ENCODE data around the gene ZNF223. TPM values are rescaled to one million over a fixed set of nuclear protein-coding genes. Genes with fewer than 3 reads are reported as not detected.

Gene ZNF223
- total RNA-seq, 5 donors from 2014 or later (not counting 1 experiment from before 2014, with no cell fraction given) = 2.5 to 6.8 (median 5.9) TPM

- Histone ChIP-seq H3K4me3 (ENCODE audit: control insufficient read depth in 1 of 2, extremely low read depth in 1 of 2, low read length in 1 of 2) (no peak overlapping the region), H3K4me1 (ENCODE audit: control insufficient read depth in 1 of 2, extremely low read depth in 1 of 2, insufficient read depth in 2 of 2, low read length in 2 of 2) (no peaks in the 10 kb centered on the region), H3K27me3 (replicated peaks in 1 of 2; ENCODE audit: control insufficient read depth in 2 of 2, extremely low read depth in 1 of 2, insufficient read depth in 2 of 2, low read length in 1 of 2) (no peaks in the 10 kb centered on the region), H3K27ac (ENCODE audit: low read length) (no peak overlapping the region), H3K36me3 (ENCODE audit: control insufficient read depth in 2 of 2, extremely low read depth in 1 of 2, insufficient read depth in 1 of 2, low read length in 1 of 2) (peaks cover 6 to 16% of the 10 kb centered on the region in 2 donors), H3K9me3 (peaks cover 3% of the 10 kb centered on the region)
- POLR2A ChIA-PET = no interaction called here
- H3K4me1 Mint-ChIP-seq = no peaks in the 10 kb centered on the region
- H3K27ac Mint-ChIP-seq = no peak overlapping the region
- CTCF ChIA-PET = interaction anchor here in 1 of 2 donors (0.6 kb wide), 1 partner anchor 339 kb away, joined by 4 read pairs; no protein-coding TSS in a partner anchor
- H3K4me3 Mint-ChIP-seq = no peak overlapping the region
- H3K36me3 Mint-ChIP-seq = peaks cover 85% of the 10 kb centered on the region
- H3K9me3 Mint-ChIP-seq = peaks cover 12 to 46% (median 40%) of the 10 kb centered on the region in 3 donors
- no peak for DNase-seq
- no peaks in the 10 kb centered on the region for H3K27me3 Mint-ChIP-seq
- ATAC-seq (replicated peaks in 1 of 4) = no peak
- WGBS (ENCODE audit: insufficient coverage) = no CpG with 5 or more reads among the region's 1 CpG
Measured at GRCh38 chr19:44061038-44061437, 9.2 kb downstream of the ZNF223 start.

- Histone ChIP-seq H3K4me3 (ENCODE audit: control insufficient read depth in 1 of 2, extremely low read depth in 1 of 2, low read length in 1 of 2) (no peak overlapping the region), H3K36me3 (ENCODE audit: control insufficient read depth in 2 of 2, extremely low read depth in 1 of 2, insufficient read depth in 1 of 2, low read length in 1 of 2) (peaks cover 2 to 12% of the 10 kb centered on the region in 2 donors), H3K4me1 (ENCODE audit: control insufficient read depth in 1 of 2, extremely low read depth in 1 of 2, insufficient read depth in 2 of 2, low read length in 2 of 2) (peaks cover 0 to 2% of the 10 kb centered on the region in 2 experiments), H3K9me3 (peaks cover 13% of the 10 kb centered on the region), H3K27ac (ENCODE audit: low read length) (no peak overlapping the region), H3K27me3 (replicated peaks in 1 of 2; ENCODE audit: control insufficient read depth in 2 of 2, extremely low read depth in 1 of 2, insufficient read depth in 2 of 2, low read length in 1 of 2) (no peaks in the 10 kb centered on the region)
- DNase-seq (no peak), ATAC-seq (replicated peaks in 1 of 4) (no peak)
- Mint-ChIP-seq H3K27ac (no peak overlapping the region), H3K27me3 (no peaks in the 10 kb centered on the region), H3K9me3 (peaks cover 27 to 63% (median 55%) of the 10 kb centered on the region in 3 donors), H3K4me3 (no peak overlapping the region), H3K4me1 (peaks cover 1 to 5% (median 4%) of the 10 kb centered on the region in 3 donors), H3K36me3 (peaks cover 54% of the 10 kb centered on the region)
- POLR2A ChIA-PET = no interaction called here
- WGBS (ENCODE audit: insufficient coverage) = no CpG with 5 or more reads among the region's 3 CpGs
- CTCF ChIA-PET = no interaction called here
Measured at GRCh38 chr19:44066305-44066704, 14.5 kb downstream of the ZNF223 start.

- DNase-seq = no peak
- Histone ChIP-seq H3K36me3 (ENCODE audit: control insufficient read depth in 2 of 2, extremely low read depth in 1 of 2, insufficient read depth in 1 of 2, low read length in 1 of 2) (peaks cover 0 to 5% of the 10 kb centered on the region in 2 donors), H3K27ac (ENCODE audit: low read length) (no peak overlapping the region), H3K4me3 (ENCODE audit: control insufficient read depth in 1 of 2, extremely low read depth in 1 of 2, low read length in 1 of 2) (no peak overlapping the region), H3K4me1 (ENCODE audit: control insufficient read depth in 1 of 2, extremely low read depth in 1 of 2, insufficient read depth in 2 of 2, low read length in 2 of 2) (peaks cover 5 to 21% of the 10 kb centered on the region in 2 experiments), H3K27me3 (replicated peaks in 1 of 2; ENCODE audit: control insufficient read depth in 2 of 2, extremely low read depth in 1 of 2, insufficient read depth in 2 of 2, low read length in 1 of 2) (no peaks in the 10 kb centered on the region), H3K9me3 (peaks cover 12% of the 10 kb centered on the region)
- H3K27me3 Mint-ChIP-seq = no peaks in the 10 kb centered on the region
- ATAC-seq (replicated peaks in 1 of 4) = no peak
- no peak overlapping the region for H3K4me3 Mint-ChIP-seq
- H3K27ac Mint-ChIP-seq = no peak overlapping the region
- H3K36me3 Mint-ChIP-seq = peaks cover 23% of the 10 kb centered on the region
- no CpG with 5 or more reads among the region's 1 CpG for WGBS (ENCODE audit: insufficient coverage)
- ChIA-PET POLR2A (no interaction called here), CTCF (no interaction called here)
- H3K9me3 Mint-ChIP-seq = peaks cover 33 to 52% (median 40%) of the 10 kb centered on the region in 3 donors
- H3K4me1 Mint-ChIP-seq = peaks cover 21 to 25% (median 24%) of the 10 kb centered on the region in 3 donors
Measured at GRCh38 chr19:44069415-44069814, 17.6 kb downstream of the ZNF223 start.

DNA sequence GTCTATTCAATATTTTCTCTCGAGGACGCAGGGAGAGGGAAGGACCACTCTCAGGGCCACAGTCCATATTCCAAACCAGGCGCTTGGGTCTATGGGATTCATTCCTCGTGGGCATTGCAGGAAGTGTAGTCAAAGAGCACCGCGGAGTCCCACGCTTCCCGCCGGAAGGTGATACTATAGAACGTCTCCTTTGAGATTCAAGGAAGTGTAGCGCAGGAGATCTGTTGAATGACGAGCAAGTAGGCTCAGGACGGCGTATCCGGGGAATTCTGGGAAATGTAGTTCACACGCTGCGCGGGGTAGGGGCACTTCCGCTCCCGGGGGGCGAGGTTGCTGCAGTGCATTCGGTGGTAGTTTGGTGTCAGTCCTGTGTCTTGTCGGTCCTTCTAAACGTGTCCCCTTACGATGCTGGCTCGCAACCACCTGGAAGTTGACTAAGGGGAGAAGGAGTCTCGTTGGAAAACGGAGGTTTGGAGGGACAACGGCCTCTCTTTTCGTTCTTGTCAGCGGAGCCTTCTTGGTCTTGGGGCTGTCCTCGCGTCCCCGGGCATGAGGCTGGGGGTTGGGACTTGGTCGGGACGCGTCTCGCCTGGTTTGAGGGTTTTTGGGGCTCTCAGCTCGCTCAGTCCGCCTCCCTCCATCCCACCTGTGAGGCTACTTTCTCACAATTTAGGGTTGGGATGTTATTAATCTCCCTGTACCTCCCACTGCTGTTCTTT lies 20.1 kb downstream of the ZNF223 start, which contains the start of gene ZNF284:
Gene ZNF284, plus strand, starts transcription at position 336 of the 719 bp plus-strand sequence. CDS start 4,231 bp downstream, outside the sequence.
- H3K27me3 ChIP-seq (replicated peaks in 1 of 2; ENCODE audit: control insufficient read depth in 2 of 2, extremely low read depth in 1 of 2, insufficient read depth in 2 of 2, low read length in 1 of 2) = no peaks in the 10 kb centered on the region
- Mint-ChIP-seq H3K4me1 (peaks cover 25 to 32% (median 26%) of the 10 kb centered on the region in 3 donors), H3K27ac (peak within 1 kb of the TSS; percentile 71 to 87), H3K27me3 (no peaks in the 10 kb centered on the region), H3K36me3 (peaks cover 20% of the 10 kb centered on the region), H3K4me3 (peak within 1 kb of the TSS; percentile 91 to 96 (median 93)), H3K9me3 (peaks cover 21 to 32% (median 24%) of the 10 kb centered on the region in 3 donors)
- peak within 1 kb of the TSS; percentile 67 to 94 for H3K4me3 ChIP-seq (ENCODE audit: control insufficient read depth in 1 of 2, extremely low read depth in 1 of 2, low read length in 1 of 2)
- POLR2A ChIA-PET = no interaction called here
- H3K9me3 ChIP-seq = peaks cover 3% of the 10 kb centered on the region
- peak; percentile 98 to 100 (median 100) for ATAC-seq (replicated peaks in 1 of 4)
- CTCF ChIA-PET = interaction anchor here in 1 of 2 donors (0.7 kb wide), 1 partner anchor 68 kb away, joined by 4 read pairs; no protein-coding TSS in a partner anchor
- peaks cover 5 to 21% of the 10 kb centered on the region in 2 experiments for H3K4me1 ChIP-seq (ENCODE audit: control insufficient read depth in 1 of 2, extremely low read depth in 1 of 2, insufficient read depth in 2 of 2, low read length in 2 of 2)
- DNase-seq = peak; percentile 63 to 91 (median 77)
- H3K36me3 ChIP-seq (ENCODE audit: control insufficient read depth in 2 of 2, extremely low read depth in 1 of 2, insufficient read depth in 1 of 2, low read length in 1 of 2) = no peaks in the 10 kb centered on the region
- 1% methylated on average over 24 of the region's 40 CpGs for WGBS (ENCODE audit: insufficient coverage)
- H3K27ac ChIP-seq (ENCODE audit: low read length) = peak within 1 kb of the TSS; percentile 43

DNA sequence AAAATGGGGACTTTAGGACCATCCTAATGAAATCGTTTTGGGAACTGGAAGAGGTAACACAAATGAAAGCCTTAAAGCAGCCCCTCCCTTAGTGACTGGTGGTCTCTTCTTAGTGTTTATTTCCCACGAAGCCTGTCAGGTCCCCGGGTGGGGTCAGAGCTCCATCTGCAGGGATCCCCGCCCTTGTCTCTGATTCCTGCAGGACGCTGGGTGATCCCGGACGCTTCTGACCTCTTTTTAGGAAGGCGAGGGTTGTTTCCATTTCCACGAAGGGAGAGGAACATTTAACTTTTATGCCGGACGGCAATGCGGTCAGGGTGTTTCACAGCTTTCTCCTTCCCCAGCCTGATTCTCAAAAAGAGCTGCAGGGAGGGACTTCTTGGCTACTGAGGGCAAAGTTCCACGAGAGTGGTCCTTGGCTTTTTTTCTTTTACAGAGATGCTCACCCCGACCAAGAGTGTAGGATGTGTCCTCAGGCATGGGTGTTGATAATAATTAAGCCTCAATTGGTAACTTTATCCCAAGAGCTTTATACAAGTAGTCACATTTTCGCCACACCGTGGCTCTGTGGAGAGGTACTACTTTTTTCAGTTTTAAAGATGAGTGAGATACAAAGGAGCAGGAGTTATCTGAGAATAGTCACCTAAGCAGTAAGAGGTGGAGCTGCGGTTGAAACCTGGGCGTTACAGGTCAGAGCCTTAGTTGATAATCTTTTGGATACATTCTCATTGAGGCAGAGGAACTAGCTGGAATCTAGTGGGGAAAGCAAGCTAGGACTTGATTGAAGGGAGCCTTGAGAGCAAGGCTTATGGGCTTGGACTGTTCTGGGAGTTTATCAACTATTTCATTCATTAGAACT lies 20.9 kb downstream of the ZNF223 start:
- Histone ChIP-seq H3K36me3 (ENCODE audit: control insufficient read depth in 2 of 2, extremely low read depth in 1 of 2, insufficient read depth in 1 of 2, low read length in 1 of 2) (peaks cover 0 to 8% of the 10 kb centered on the region in 2 donors), H3K27ac (ENCODE audit: low read length) (no peak overlapping the region), H3K27me3 (replicated peaks in 1 of 2; ENCODE audit: control insufficient read depth in 2 of 2, extremely low read depth in 1 of 2, insufficient read depth in 2 of 2, low read length in 1 of 2) (no peaks in the 10 kb centered on the region), H3K9me3 (peaks cover 2% of the 10 kb centered on the region), H3K4me3 (ENCODE audit: control insufficient read depth in 1 of 2, extremely low read depth in 1 of 2, low read length in 1 of 2) (peak overlapping the region; percentile 67 to 94), H3K4me1 (ENCODE audit: control insufficient read depth in 1 of 2, extremely low read depth in 1 of 2, insufficient read depth in 2 of 2, low read length in 2 of 2) (peaks cover 5 to 21% of the 10 kb centered on the region in 2 experiments)
- CTCF ChIA-PET = no interaction called here
- peak overlapping the region; percentile 91 to 96 (median 93) for H3K4me3 Mint-ChIP-seq
- peak overlapping the region in 1 of 2 donors; percentile 87 for H3K27ac Mint-ChIP-seq
- DNase-seq (peak in 1 of 35 experiments; percentile 5), ATAC-seq (replicated peaks in 1 of 4) (no peak)
- peaks cover 25 to 32% (median 26%) of the 10 kb centered on the region in 3 donors for H3K4me1 Mint-ChIP-seq
- peaks cover 22% of the 10 kb centered on the region for H3K36me3 Mint-ChIP-seq
- POLR2A ChIA-PET = no interaction called here
- 20% methylated on average over 13 of the region's 18 CpGs for WGBS (ENCODE audit: insufficient coverage)
- H3K27me3 Mint-ChIP-seq = no peaks in the 10 kb centered on the region
- H3K9me3 Mint-ChIP-seq = peaks cover 18 to 26% (median 20%) of the 10 kb centered on the region in 3 donors

DNA sequence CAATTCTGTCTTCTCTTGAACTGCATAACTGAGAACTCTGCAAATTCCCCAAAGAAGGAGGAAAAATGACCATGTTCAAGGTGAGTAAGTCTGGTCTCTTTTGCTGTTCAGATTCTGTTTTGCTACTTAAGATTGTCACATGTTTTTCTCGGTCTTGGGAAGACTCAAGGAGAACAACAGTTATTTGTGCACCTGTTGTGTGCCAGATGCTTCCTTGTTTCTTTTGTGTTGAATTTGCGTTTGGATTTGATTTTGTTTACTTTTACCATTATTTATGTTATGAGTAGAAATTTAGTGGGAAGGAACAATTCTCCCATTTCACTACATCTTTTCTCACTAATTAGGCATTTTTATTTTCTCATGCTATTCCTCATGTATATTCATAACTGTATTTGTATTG lies 24.5 kb downstream of the ZNF223 start:
- Mint-ChIP-seq H3K36me3 (peaks cover 38% of the 10 kb centered on the region), H3K4me1 (peaks cover 21 to 27% (median 24%) of the 10 kb centered on the region in 3 donors), H3K27ac (no peak overlapping the region), H3K27me3 (no peaks in the 10 kb centered on the region), H3K9me3 (peaks cover 3 to 10% (median 5%) of the 10 kb centered on the region in 3 donors), H3K4me3 (no peak overlapping the region)
- DNase-seq = no peak
- H3K27me3 ChIP-seq (replicated peaks in 1 of 2; ENCODE audit: control insufficient read depth in 2 of 2, extremely low read depth in 1 of 2, insufficient read depth in 2 of 2, low read length in 1 of 2) = no peaks in the 10 kb centered on the region
- H3K36me3 ChIP-seq (ENCODE audit: control insufficient read depth in 2 of 2, extremely low read depth in 1 of 2, insufficient read depth in 1 of 2, low read length in 1 of 2) = peaks cover 3 to 16% of the 10 kb centered on the region in 2 donors
- ATAC-seq (replicated peaks in 1 of 4) = no peak
- H3K27ac ChIP-seq (ENCODE audit: low read length) = no peak overlapping the region
- CTCF ChIA-PET = no interaction called here
- H3K9me3 ChIP-seq = no peaks in the 10 kb centered on the region
- peaks cover 5 to 18% of the 10 kb centered on the region in 2 experiments for H3K4me1 ChIP-seq (ENCODE audit: control insufficient read depth in 1 of 2, extremely low read depth in 1 of 2, insufficient read depth in 2 of 2, low read length in 2 of 2)
- H3K4me3 ChIP-seq (ENCODE audit: control insufficient read depth in 1 of 2, extremely low read depth in 1 of 2, low read length in 1 of 2) = no peak overlapping the region
- WGBS (ENCODE audit: insufficient coverage) = no CpG with 5 or more reads among the region's 2 CpGs
- POLR2A ChIA-PET = no interaction called here
